Parathyroid adenoma (tissue), 2 donors: ENCODE results near the gene NCKAP5.

Source experiments
- H2AFZ ChIP-seq: fragments of 300-600 bp; sonication (generic); one replicate; pipeline ENCODE4 v1.7.0; 2017; ENCODE audit warnings: antibody characterized with exemption, mild to moderate bottlenecking
- H3K27ac ChIP-seq: fragments of 300-600 bp; sonication (generic); one replicate; pipeline ENCODE4 v1.7.0; 2017
- H3K27me3 ChIP-seq: fragments of 300-600 bp; sonication (generic); one replicate; pipeline ENCODE4 v1.7.0; 2017; ENCODE audit warnings: low read length; ENCODE audit not compliant: control insufficient read depth, insufficient read depth
- H3K36me3 ChIP-seq: fragments of 300-600 bp; sonication (generic); one replicate; pipeline ENCODE4 v1.7.0; 2017; ENCODE audit warnings: low read length; ENCODE audit not compliant: control insufficient read depth, insufficient read depth
- H3K4me1 ChIP-seq: fragments of 300-600 bp; sonication (generic); one replicate; pipeline ENCODE4 v1.7.0; 2017; ENCODE audit warnings: control low read depth
- H3K4me2 ChIP-seq: fragments of 300-600 bp; sonication (generic); one replicate; pipeline ENCODE4 v1.7.0; 2017; ENCODE audit warnings: low read length
- H3K4me3 ChIP-seq: fragments of 300-600 bp; sonication (generic); one replicate; pipeline ENCODE4 v1.7.0; 2017; ENCODE audit warnings: low read depth, low read length
- H3K79me2 ChIP-seq: fragments of 300-600 bp; sonication (generic); one replicate; pipeline ENCODE4 v1.7.0; 2017; ENCODE audit warnings: control low read depth
- H3K9ac ChIP-seq: fragments of 300-600 bp; sonication (generic); one replicate; pipeline ENCODE4 v1.7.0; 2017; ENCODE audit warnings: mild to moderate bottlenecking
- H3K9me3 ChIP-seq: fragments of 300-600 bp; sonication (generic); one replicate; pipeline ENCODE4 v1.7.0; 2017; ENCODE audit warnings: low read length; ENCODE audit not compliant: control insufficient read depth
- TF ChIP-seq, protein P1 (sequence below): fragments of 300-600 bp; sonication (generic); IDR thresholded peaks from one replicate; pipeline ENCODE4 v1.7.0; 2017; ENCODE audit warnings: antibody characterized with exemption, mild to moderate bottlenecking
- donor health status: primary hyperparathyroidism.

NCKAP5 gene

DNA sequence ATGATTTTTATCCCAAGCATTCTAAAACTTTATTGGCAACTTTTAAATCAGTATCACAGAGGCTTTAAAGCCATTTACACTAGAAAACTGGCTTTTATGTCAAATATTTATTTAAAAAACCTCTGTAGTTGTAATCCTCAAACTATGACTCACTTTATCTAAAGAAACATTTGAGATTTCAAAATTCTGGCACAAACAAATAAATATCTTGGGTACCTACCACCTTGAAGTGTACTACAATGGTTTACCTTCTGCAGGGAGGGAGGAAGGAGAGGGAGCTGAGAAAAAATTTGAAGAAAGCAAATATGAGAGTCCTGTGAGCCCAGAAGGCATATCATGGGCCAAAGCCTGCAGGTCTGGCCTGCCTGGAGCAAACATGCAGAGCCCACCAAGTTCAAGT is 155.6 kb downstream of the NCKAP5 start:
- Histone ChIP-seq H3K79me2 (no peaks in the 10 kb centered on the region), H3K27me3 (no peaks in the 10 kb centered on the region), H3K27ac (no peak overlapping the region), H3K4me2 (no peak overlapping the region), H3K9me3 (no peaks in the 10 kb centered on the region), H3K4me1 (no peaks in the 10 kb centered on the region), H3K9ac (no peak overlapping the region), H2AFZ (no peak overlapping the region), H3K36me3 (no peaks in the 10 kb centered on the region), H3K4me3 (no peak overlapping the region)
- TF ChIP-seq, protein P1, sequence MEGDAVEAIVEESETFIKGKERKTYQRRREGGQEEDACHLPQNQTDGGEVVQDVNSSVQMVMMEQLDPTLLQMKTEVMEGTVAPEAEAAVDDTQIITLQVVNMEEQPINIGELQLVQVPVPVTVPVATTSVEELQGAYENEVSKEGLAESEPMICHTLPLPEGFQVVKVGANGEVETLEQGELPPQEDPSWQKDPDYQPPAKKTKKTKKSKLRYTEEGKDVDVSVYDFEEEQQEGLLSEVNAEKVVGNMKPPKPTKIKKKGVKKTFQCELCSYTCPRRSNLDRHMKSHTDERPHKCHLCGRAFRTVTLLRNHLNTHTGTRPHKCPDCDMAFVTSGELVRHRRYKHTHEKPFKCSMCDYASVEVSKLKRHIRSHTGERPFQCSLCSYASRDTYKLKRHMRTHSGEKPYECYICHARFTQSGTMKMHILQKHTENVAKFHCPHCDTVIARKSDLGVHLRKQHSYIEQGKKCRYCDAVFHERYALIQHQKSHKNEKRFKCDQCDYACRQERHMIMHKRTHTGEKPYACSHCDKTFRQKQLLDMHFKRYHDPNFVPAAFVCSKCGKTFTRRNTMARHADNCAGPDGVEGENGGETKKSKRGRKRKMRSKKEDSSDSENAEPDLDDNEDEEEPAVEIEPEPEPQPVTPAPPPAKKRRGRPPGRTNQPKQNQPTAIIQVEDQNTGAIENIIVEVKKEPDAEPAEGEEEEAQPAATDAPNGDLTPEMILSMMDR, result no peak

DNA sequence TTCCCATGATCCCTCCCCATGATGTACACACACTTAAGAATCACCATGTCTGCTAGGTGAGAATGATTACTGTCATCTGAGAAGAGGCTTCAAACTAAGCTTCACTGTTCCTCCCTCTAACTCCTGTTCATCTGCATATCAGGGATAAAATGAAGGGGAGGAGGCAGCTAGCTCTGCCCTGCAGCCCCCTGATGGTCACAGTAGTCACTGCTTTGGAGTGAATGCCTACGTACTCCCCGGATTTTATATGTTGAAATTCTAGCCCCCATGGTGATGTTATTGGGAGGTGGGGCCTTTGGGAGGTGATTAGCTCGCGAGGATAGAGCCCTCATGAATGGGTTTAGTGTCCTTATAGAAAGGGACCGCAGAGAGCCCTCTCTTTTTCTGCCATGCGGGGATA is 156.4 kb downstream of the NCKAP5 start:
- H3K9ac ChIP-seq, result no peak overlapping the region
- H3K79me2 ChIP-seq, result no peaks in the 10 kb centered on the region
- no peaks in the 10 kb centered on the region for H3K36me3 ChIP-seq
- no peak overlapping the region for H3K4me3 ChIP-seq
- H3K27me3 ChIP-seq, result no peaks in the 10 kb centered on the region
- H3K9me3 ChIP-seq, result no peaks in the 10 kb centered on the region
- TF ChIP-seq, protein P1, result no peak
- H3K4me2 ChIP-seq, result no peak overlapping the region
- no peak overlapping the region for H3K27ac ChIP-seq
- H3K4me1 ChIP-seq, result no peaks in the 10 kb centered on the region
- no peak overlapping the region for H2AFZ ChIP-seq

DNA sequence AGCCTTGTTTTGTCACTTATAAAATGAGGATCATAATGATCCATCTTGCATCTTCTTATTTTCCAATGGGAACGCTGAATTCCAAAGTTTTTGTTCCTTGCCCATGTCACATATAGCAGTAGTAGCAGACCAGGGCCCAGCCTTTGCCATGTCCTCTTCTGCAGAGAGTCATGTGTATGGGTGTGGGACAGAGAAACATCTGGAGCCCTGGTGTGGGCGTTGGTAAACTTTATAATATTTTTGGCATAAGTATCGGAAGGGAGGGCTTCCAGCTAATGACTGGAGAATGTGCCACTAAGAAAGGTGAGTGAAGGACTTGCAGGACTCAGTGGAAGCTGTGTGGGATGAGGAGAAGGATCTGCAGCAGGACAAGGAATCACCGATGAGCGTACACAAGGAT is 157.2 kb downstream of the NCKAP5 start:
- no peak overlapping the region for H3K4me2 ChIP-seq
- H3K4me1 ChIP-seq, result no peaks in the 10 kb centered on the region

DNA sequence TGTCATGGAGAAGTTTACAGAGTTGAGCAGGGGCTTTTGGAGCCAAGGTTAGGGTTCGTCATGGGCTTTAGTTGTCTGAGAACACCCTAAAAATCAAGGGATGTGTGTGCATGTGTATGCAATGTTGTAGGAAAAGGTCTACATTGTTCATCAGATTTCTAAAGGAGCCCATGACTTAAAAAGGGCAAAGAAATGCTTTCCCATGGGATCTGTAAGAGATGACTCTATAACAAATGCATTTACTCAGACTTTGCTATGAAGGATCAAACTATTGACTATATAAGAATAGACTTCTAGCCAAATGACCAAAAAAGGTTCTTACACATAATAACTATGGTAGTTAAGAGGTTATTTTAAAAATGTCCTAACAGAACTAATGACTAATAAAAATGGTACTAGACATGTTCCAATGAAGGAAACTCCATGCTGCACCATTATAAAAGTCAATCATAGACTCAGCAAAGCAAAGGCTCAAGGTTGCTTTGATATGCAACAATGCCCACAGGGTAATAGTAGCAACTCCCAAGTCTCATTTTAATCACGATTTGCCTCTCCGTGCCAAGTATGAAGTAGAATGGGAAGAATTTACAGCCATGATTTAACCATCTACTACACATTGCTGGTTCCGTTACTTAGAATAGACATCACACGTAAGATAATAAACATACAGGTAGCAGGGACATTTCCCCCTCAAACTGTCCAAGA is 158.5 kb downstream of the NCKAP5 start:
- TF ChIP-seq, protein P1, result no peak
- Histone ChIP-seq H3K9ac (no peak overlapping the region), H3K27me3 (no peaks in the 10 kb centered on the region), H3K9me3 (no peaks in the 10 kb centered on the region), H2AFZ (no peak overlapping the region), H3K4me2 (no peak overlapping the region), H3K79me2 (no peaks in the 10 kb centered on the region), H3K36me3 (no peaks in the 10 kb centered on the region), H3K4me1 (no peaks in the 10 kb centered on the region), H3K4me3 (no peak overlapping the region), H3K27ac (no peak overlapping the region)

More for the DNA sequence above, 157.2 kb downstream of the NCKAP5 start:
- H3K4me3 ChIP-seq, result no peak overlapping the region
- no peaks in the 10 kb centered on the region for H3K36me3 ChIP-seq
- TF ChIP-seq, protein P1, result no peak
- H3K9me3 ChIP-seq, result no peaks in the 10 kb centered on the region
- no peak overlapping the region for H2AFZ ChIP-seq
- no peak overlapping the region for H3K27ac ChIP-seq
- no peaks in the 10 kb centered on the region for H3K79me2 ChIP-seq
- no peaks in the 10 kb centered on the region for H3K27me3 ChIP-seq
- H3K9ac ChIP-seq, result no peak overlapping the region

DNA sequence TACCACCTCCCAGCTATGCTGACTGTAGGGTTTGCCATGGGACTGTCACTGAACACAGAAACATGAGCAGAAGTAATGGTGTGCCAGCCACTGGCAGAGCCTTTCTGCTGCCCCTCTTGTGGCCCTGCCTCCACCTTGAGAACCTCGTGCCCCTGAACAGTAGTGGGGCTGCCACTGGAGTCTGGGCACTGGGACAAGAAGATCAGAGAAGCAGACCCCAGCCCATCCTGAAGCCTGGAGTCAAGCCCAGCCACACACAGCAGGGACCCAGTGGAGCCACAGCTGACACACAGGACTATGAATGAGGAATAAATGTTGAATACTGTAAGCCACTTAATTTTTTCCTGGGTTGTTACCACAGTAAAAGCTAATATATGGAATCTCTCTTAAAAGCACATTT is 159.6 kb downstream of the NCKAP5 start:
- no peaks in the 10 kb centered on the region for H3K79me2 ChIP-seq
- H3K4me3 ChIP-seq, result no peak overlapping the region
- H3K4me2 ChIP-seq, result no peak overlapping the region
- no peaks in the 10 kb centered on the region for H3K9me3 ChIP-seq
- H3K27me3 ChIP-seq, result no peaks in the 10 kb centered on the region
- no peaks in the 10 kb centered on the region for H3K4me1 ChIP-seq
- TF ChIP-seq, protein P1, result no peak
- H3K36me3 ChIP-seq, result no peaks in the 10 kb centered on the region
- H3K27ac ChIP-seq, result no peak overlapping the region
- no peak overlapping the region for H3K9ac ChIP-seq
- H2AFZ ChIP-seq, result no peak overlapping the region
